Heart left ventricle (tissue), 16 donors: ENCODE results near the gene KCNG2. TPM values are rescaled to one million over a fixed set of nuclear protein-coding genes. Genes with fewer than 3 reads are reported as not detected.
A peak's percentile ranks its signal among the peaks of the same experiment; 100 is the strongest.

Experiments
- ATAC-seq, 4 donors: fragments of 200-7000 bp; cut with Tn5 transposase; one replicate each; pipeline ENCODE4 v1.9.1; 2020 to 2022; ENCODE audit warnings: moderate library complexity in 4 of 4, mild to moderate bottlenecking in 3 of 4, moderate number of reproducible peaks in 1 of 4
- DNase-seq, 5 donors: peaks; one replicate each; pipeline ENCODE4 v3.0.0-alpha.2; 2020
- H3K27ac ChIP-seq, 12 donors: fragments of 200-600 bp; sonication (generic) in 4 of 12; one replicate each; pipeline versions ENCODE4 v1.5.0 to v1.8.0; 2016 to 2022; ENCODE audit warnings: mild to moderate bottlenecking in 2 of 12
- H3K27me3 ChIP-seq, 9 donors: fragments of 200-600 bp; sonication (generic) in 2 of 9; one replicate each; pipeline versions ENCODE4 v1.5.1 to v1.8.0; 2016 to 2022; ENCODE audit warnings: mild to moderate bottlenecking in 3 of 9
- H3K36me3 ChIP-seq, 9 donors: fragments of 200-600 bp; sonication (generic) in 2 of 9; one replicate each; pipeline versions ENCODE4 v1.5.0 to v1.8.0; 2018 to 2022; ENCODE audit warnings: mild to moderate bottlenecking in 2 of 9
- H3K4me1 ChIP-seq, 12 donors: fragments of 200-600 bp; sonication (generic) in 4 of 12; one replicate each; pipeline versions ENCODE4 v1.5.0 to v1.8.0; 2016 to 2022; ENCODE audit warnings: mild to moderate bottlenecking in 3 of 12
- H3K4me3 ChIP-seq, 12 donors: fragments of 200-600 bp; sonication (generic) in 4 of 12; one replicate each; pipeline versions ENCODE4 v1.5.0 to v1.8.0; 2017 to 2022; ENCODE audit warnings: mild to moderate bottlenecking in 9 of 12, moderate library complexity in 4 of 12
- H3K9me3 ChIP-seq, 12 donors: fragments of 200-600 bp; sonication (generic) in 4 of 12; one replicate each; pipeline versions ENCODE4 v1.5.0 to v1.8.0; 2016 to 2022; ENCODE audit warnings: mild to moderate bottlenecking in 1 of 12
- CTCF ChIP-seq, 12 donors: fragments of 200-600 bp; sonication (generic) in 4 of 12; IDR thresholded peaks; one replicate each; pipeline versions ENCODE4 v1.5.0 to v1.8.0; 2018 to 2022; ENCODE audit warnings: antibody characterized with exemption in 12 of 12, mild to moderate bottlenecking in 5 of 12
- POLR2A ChIP-seq, 2 donors: fragments of 450-650 bp; IDR thresholded peaks; one replicate each; pipeline ENCODE4 v1.6.1; 2017; ENCODE audit warnings: antibody characterized with exemption in 2 of 2, mild to moderate bottlenecking in 2 of 2, moderate library complexity in 2 of 2
- WGBS, 4 donors: extraction: QIAGEN DNeasy Blood & Tissue Kit in 2 of 4; methylation state at CpG; one replicate each; pipeline versions ENCODE4 v1.1.5 to v1.1.7; 2013 to 2018; 5-methylcytosine and 5-hydroxymethylcytosine counted together
- intact Hi-C, 10 donors: fragments of 100-400 bp; cut with DNase I; formaldehyde crosslinking; loops; one replicate each; pipeline versions ENCODE4 v1.11.1 to v1.14.2; 2022
- polyA plus RNA-seq, 2 donors: library from polyadenylated mRNA; stranded (reverse); fragments of 200-250 nt; gene quantifications; one replicate each; pipeline ENCODE4 v1.2.3, GENCODE V29; 2013
- total RNA-seq, 9 donors: library from RNA; depleted of rRNA in 2 of 9; stranded (reverse); fragments of >200 nt in 2 of 9; fragmentation: NEBNext Ultra II Directional in 3 of 9; extraction: Animal tissue kit (Norgen Biotek cat#: 25700) in 3 of 9; gene quantifications; one replicate each; pipeline versions ENCODE4 v1.1.0 to v1.2.4, GENCODE V29; 2016 to 2023
- donor health status: ischemic (EF 13 %, LVEDD 7.1; RV severe dilation, severe dysfunction).
- donor health status: healthy with polysubstance abuse.
- donor health status: DM: no; HTN: yes; CAD: no.
- donor health status: DM: no; HTN: no; CAD: no.
- donor health status: ischemic (EF 25% LVEDD 6.9; RV normal size, moderate dysfunction).
- donor health status: ischemic (EF 25% LVEDD 5.7; RV mildly dilated, moderate dysfunction).
- donor health status: healthy.
- donor health status: DM: yes; HTN: yes; CAD: no.
- donor health status: ischemic (EF 35%, LVEDD 5.7; RV mildly dilated, moderate dysfunction).
- donor health status: nonischemic (EF 11% LVEDD 7.7; RV severe dilation, severe dysfunction).
- donor health status: DM: yes; HTN: yes; CAD: no.
- donor health status: PGD.
- donor health status: ischemic (EF 29% LVEDD 5.4; RV normal size, mild dysfunction).
- donor health status: nonischemic (EF 23%, LVEDD 6.1; RV moderate dilation, normal function).

KCNG2 gene
- total and polyA plus RNA-seq, 11 donors = 0.07 to 1.5 (median 0.18) TPM; not detected in 8

- no peaks in the 10 kb centered on the region for H3K27me3 ChIP-seq
- WGBS, 4 donors = 73 to 89% (median 88%) methylated on average over 8 to 16 of the region's 16 CpGs
- no peak for TF ChIP-seq CTCF (IDR thresholded peaks at IDR 0.05)
- H3K36me3 ChIP-seq = peaks cover 0 to 36% (median 17%) of the 10 kb centered on the region in 9 donors
- intact Hi-C loops = loop anchor here in 1 of 10 donors (10.0 kb wide), 1 partner anchor 536 kb away; no protein-coding TSS in a partner anchor
- no peaks in the 10 kb centered on the region for H3K4me1 ChIP-seq
- no peak overlapping the region for H3K27ac ChIP-seq
- DNase-seq (no peak), ATAC-seq (peak in 1 of 4 donors; percentile 13)
- H3K9me3 ChIP-seq = no peaks in the 10 kb centered on the region
- no peak overlapping the region for H3K4me3 ChIP-seq
These were observed 113.0 kb downstream of the KCNG2 start for GRCh38 chr18:79910563-79911343.

GRCh38 chr18:79911344-79912270, 113.9 kb downstream of the KCNG2 start:
- WGBS, 4 donors = 85 to 91% (median 89%) methylated on average over 23 to 29 of the region's 29 CpGs

GRCh38 chr18:79912409-79912991, 114.8 kb downstream of the KCNG2 start:
- 73 to 80% (median 77%) methylated on average over 19 to 20 of the region's 20 CpGs for WGBS, 4 donors
- intact Hi-C loops = loop anchor here in 1 of 10 donors (10.0 kb wide), 1 partner anchor 538 kb away; no protein-coding TSS in a partner anchor
- H3K4me3 ChIP-seq = no peak overlapping the region
- ATAC-seq (peak in 2 of 4 donors; percentile 49 to 63), DNase-seq (peak in 1 of 5 donors; percentile 30)
- no peaks in the 10 kb centered on the region for H3K4me1 ChIP-seq
- peaks cover 0 to 45% (median 22%) of the 10 kb centered on the region in 9 donors for H3K36me3 ChIP-seq
- no peak overlapping the region for H3K27ac ChIP-seq
- no peak for TF ChIP-seq POLR2A (IDR thresholded peaks at IDR 0.05)
- no peak for TF ChIP-seq CTCF (IDR thresholded peaks at IDR 0.05)
- no peaks in the 10 kb centered on the region for H3K27me3 ChIP-seq
- H3K9me3 ChIP-seq = no peaks in the 10 kb centered on the region

More at GRCh38 chr18:79911344-79912270, 113.9 kb downstream of the KCNG2 start:
- intact Hi-C loops = loop anchor here in 1 of 10 donors (10.0 kb wide), 1 partner anchor 537 kb away; no protein-coding TSS in a partner anchor
- DNase-seq (peak in 1 of 5 donors; percentile 54), ATAC-seq (peak in 1 of 4 donors; percentile 27)
- Histone ChIP-seq H3K27me3 (no peaks in the 10 kb centered on the region), H3K4me3 (no peak overlapping the region), H3K4me1 (no peaks in the 10 kb centered on the region), H3K9me3 (no peaks in the 10 kb centered on the region), H3K27ac (no peak overlapping the region), H3K36me3 (peaks cover 0 to 42% (median 19%) of the 10 kb centered on the region in 9 donors)
- TF ChIP-seq CTCF (IDR thresholded peaks at IDR 0.05) = no peak
- no peak for TF ChIP-seq POLR2A (IDR thresholded peaks at IDR 0.05)
